Esophagus (tissue), 2 donors: ENCODE data around the gene NEXN. TPM values are rescaled to one million over a fixed set of nuclear protein-coding genes. Genes with fewer than 3 reads are reported as not detected.

Experiments used
- H3K27ac ChIP-seq, 2 donors: one replicate each; pipeline ENCODE4 v1.5.1; 2013; ENCODE audit warnings: low read depth in 2 of 2, mild to moderate bottlenecking in 2 of 2, inconsistent platforms in 1 of 2, low read length in 1 of 2, moderate library complexity in 1 of 2
- H3K27me3 ChIP-seq, 2 donors: one replicate each; pipeline ENCODE4 v1.6.1; 2013; ENCODE audit warnings: low read length in 2 of 2, control low read depth in 1 of 2, mild to moderate bottlenecking in 1 of 2; ENCODE audit not compliant: insufficient read depth in 2 of 2, control insufficient read depth in 1 of 2
- H3K36me3 ChIP-seq, 2 donors: one replicate each; pipeline ENCODE4 v1.6.1; 2013; ENCODE audit warnings: low read length in 1 of 2; ENCODE audit not compliant: control insufficient read depth in 2 of 2, insufficient read depth in 2 of 2
- H3K4me1 ChIP-seq, 2 donors: one replicate each; pipeline ENCODE4 v1.6.1; 2013; ENCODE audit warnings: low read length in 1 of 2; ENCODE audit not compliant: control insufficient read depth in 2 of 2, insufficient read depth in 2 of 2
- H3K4me3 ChIP-seq, 2 donors: one replicate each; pipeline ENCODE4 v1.5.1; 2013; ENCODE audit warnings: low read length in 2 of 2, mild to moderate bottlenecking in 2 of 2, low read depth in 1 of 2, moderate library complexity in 1 of 2
- H3K9me3 ChIP-seq, 2 donors: one replicate each; pipeline ENCODE4 v1.6.1; 2013; ENCODE audit warnings: mild to moderate bottlenecking in 2 of 2, low read depth in 1 of 2, low read length in 1 of 2, moderate library complexity in 1 of 2; ENCODE audit not compliant: control insufficient read depth in 2 of 2, insufficient read depth in 1 of 2
- WGBS, 2 donors: extraction: QIAGEN DNeasy Blood & Tissue Kit; methylation state at CpG; one replicate each; pipeline ENCODE4 v1.1.7; 2013; 5-methylcytosine and 5-hydroxymethylcytosine counted together
- polyA plus RNA-seq, 2 donors: library from polyadenylated mRNA; stranded (reverse); fragments of 200-250 nt; gene quantifications; one replicate each; pipeline ENCODE4 v1.2.3, GENCODE V29; 2013
- donor health status: healthy with polysubstance abuse.
- donor health status: Bipolar disorder and iron deficiency.

NEXN gene
- polyA plus RNA-seq, 2 donors, result 10.9 to 16.2 TPM

DNA sequence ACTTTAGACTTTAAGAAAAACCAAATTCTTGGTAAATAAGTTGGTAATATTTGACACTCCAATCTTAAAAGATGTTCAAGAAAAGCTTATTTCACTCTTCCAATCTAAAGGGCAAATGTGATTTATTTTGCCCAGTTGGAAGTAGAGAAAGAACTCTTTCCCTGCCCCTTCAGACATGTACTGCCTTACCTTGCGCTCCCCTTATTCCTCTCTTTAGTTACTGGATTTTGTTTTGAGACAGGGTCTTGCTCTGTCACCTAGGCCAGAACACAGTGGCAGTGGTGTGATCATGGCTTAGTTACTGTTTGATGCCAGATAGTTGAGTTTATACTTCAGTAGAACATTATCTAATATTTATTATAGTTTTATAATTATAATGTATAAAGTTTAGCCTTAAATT lies 62.9 kb downstream of the NEXN start:
- Histone ChIP-seq H3K4me3 (no peak overlapping the region), H3K4me1 (no peaks in the 10 kb centered on the region), H3K27me3 (no peaks in the 10 kb centered on the region), H3K36me3 (peaks cover 3 to 12% of the 10 kb centered on the region in 2 donors), H3K9me3 (no peaks in the 10 kb centered on the region), H3K27ac (no peak overlapping the region)
- WGBS, 2 donors, result 96 to 100% methylated on average over 1 of the region's 1 CpG

DNA sequence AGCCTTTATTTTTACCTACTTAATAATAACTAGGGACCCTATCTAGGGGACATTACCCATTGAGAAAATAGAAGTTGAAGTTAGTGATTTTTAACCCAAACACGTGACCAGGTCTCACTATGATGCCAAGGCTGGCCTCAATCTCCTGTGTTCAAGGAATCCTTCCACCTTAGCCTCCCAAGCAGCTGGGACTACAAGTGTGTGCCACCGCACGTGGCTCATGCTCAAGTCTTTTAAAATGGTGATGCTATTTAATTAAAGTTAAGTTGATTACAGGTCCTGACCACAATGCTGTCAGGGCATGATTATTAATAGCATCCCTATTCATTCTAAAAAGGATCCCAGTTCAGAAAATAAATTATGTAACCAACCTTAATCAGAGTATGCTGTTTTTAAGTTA lies 65.5 kb downstream of the NEXN start:
- Histone ChIP-seq H3K36me3 (peaks cover 5 to 13% of the 10 kb centered on the region in 2 donors), H3K4me1 (no peaks in the 10 kb centered on the region), H3K27ac (no peak overlapping the region), H3K4me3 (no peak overlapping the region), H3K9me3 (no peaks in the 10 kb centered on the region), H3K27me3 (no peaks in the 10 kb centered on the region)
- WGBS, 2 donors, result 96 to 100% methylated on average over 3 of the region's 3 CpGs

DNA sequence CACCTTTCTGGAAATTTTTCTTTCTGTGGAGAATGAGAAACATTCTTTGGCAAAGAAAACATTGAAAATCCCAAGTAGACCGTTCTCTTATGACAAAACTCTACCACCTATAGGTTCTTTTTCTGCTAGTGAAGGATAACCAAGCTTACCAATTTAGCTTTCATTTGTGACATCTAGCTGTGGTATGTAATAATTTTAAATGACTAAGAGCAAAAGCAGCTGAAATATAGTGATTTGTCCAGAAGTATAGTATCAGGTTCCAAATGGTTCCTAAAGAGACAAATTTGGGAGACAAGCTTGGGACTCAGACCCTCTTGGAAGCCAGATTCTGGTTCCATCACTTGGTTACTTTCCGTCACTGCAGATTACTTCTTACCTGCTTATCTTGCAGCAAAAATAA lies 66.1 kb downstream of the NEXN start:
- H3K4me1 ChIP-seq, result no peaks in the 10 kb centered on the region
- peaks cover 5 to 13% of the 10 kb centered on the region in 2 donors for H3K36me3 ChIP-seq
- no peak overlapping the region for H3K27ac ChIP-seq
- H3K4me3 ChIP-seq, result no peak overlapping the region
- H3K9me3 ChIP-seq, result no peaks in the 10 kb centered on the region
- 92 to 99% methylated on average over 2 of the region's 2 CpGs for WGBS, 2 donors
- no peaks in the 10 kb centered on the region for H3K27me3 ChIP-seq

DNA sequence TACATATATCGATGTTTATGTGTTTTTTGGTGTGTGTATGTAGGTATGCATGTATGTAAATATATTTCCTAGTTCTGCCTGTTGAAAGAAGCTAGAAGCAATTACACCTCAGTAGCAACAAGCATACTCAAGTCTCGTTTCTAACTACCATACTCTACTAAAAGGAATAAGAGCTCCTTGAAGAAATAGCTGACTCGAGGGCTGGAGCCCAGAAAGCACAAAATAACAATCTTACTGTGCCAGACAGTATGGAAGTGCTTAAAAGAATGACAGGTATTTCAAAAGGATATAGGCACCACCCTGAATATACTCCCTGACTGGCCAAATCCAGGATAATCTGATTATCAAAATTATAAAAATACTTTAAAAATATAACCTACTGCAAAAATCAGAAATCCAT lies 67.3 kb downstream of the NEXN start:
- Histone ChIP-seq H3K36me3 (peaks cover 5 to 13% of the 10 kb centered on the region in 2 donors), H3K27me3 (no peaks in the 10 kb centered on the region), H3K4me3 (no peak overlapping the region), H3K9me3 (no peaks in the 10 kb centered on the region), H3K27ac (no peak overlapping the region), H3K4me1 (no peaks in the 10 kb centered on the region)
- WGBS, 2 donors, result 86 to 88% methylated on average over 3 of the region's 3 CpGs

DNA sequence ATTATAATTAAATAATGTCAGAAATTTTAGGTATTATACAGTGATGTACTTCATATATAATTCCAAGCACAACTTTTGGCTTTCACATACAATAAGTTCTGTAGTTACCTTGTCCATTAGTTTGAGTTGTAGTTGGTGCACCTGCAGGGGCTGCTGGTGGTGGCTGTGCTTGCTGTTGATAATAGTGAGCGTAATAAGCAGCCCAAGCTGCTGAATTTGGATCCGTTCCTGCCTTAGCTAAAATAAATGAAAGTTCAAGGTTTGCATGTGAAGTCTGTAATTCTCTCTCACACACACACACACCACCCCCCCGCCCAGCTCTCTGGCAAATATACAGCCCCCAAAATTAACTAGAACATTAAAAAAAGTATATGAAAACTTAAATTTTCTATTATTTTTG lies 68.0 kb downstream of the NEXN start:
- WGBS, 2 donors, result 84 to 93% methylated on average over 3 of the region's 3 CpGs
- Histone ChIP-seq H3K27me3 (no peaks in the 10 kb centered on the region), H3K9me3 (no peaks in the 10 kb centered on the region), H3K4me3 (no peak overlapping the region), H3K4me1 (no peaks in the 10 kb centered on the region), H3K27ac (no peak overlapping the region), H3K36me3 (peaks cover 5 to 11% of the 10 kb centered on the region in 2 donors)

DNA sequence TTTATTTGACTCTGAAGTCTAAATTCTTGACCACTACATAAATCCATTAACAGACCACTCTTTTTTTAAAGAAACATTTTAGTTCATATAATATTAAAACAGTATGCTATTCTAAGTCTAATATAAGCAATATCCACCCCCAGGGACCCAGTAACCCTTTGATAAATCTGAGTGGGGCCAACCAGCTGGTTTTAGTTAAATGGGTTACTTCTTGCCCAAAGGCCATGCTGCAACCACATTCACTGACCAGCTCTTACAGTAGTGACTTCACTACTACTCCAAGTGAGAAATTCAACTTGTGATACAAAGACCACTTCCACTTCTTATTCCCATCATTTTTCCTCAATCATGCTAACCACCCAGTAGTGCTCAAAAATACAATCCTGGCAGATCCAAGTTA lies 70.0 kb downstream of the NEXN start:
- H3K27me3 ChIP-seq, result no peaks in the 10 kb centered on the region
- H3K27ac ChIP-seq, result no peak overlapping the region
- no peak overlapping the region for H3K4me3 ChIP-seq
- no peaks in the 10 kb centered on the region for H3K4me1 ChIP-seq
- H3K9me3 ChIP-seq, result no peaks in the 10 kb centered on the region
- peaks cover 6 to 11% of the 10 kb centered on the region in 2 donors for H3K36me3 ChIP-seq

DNA sequence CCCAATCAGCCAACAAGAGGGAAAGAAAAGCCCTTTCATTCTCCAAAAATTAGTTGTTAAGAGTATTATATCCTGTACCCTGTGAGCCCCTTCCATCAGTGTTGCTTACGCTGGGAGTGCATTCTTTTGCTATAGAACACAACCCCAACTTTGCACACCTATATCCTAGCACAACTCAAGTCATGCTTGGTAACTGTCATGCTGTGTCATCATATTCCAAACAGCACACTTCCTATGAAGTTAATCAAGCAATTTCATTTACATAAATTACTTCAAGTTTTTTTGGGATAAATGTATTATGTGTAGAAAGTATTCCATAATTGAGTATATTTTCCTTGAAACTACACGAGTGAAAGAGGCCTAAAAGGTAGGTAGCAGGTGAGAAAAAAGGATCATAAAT lies 70.4 kb downstream of the NEXN start:
- Histone ChIP-seq H3K36me3 (peaks cover 6 to 14% of the 10 kb centered on the region in 2 donors), H3K27ac (no peak overlapping the region), H3K4me1 (no peaks in the 10 kb centered on the region), H3K27me3 (no peaks in the 10 kb centered on the region), H3K9me3 (no peaks in the 10 kb centered on the region), H3K4me3 (no peak overlapping the region)
- 88 to 91% methylated on average over 2 of the region's 2 CpGs for WGBS, 2 donors

DNA sequence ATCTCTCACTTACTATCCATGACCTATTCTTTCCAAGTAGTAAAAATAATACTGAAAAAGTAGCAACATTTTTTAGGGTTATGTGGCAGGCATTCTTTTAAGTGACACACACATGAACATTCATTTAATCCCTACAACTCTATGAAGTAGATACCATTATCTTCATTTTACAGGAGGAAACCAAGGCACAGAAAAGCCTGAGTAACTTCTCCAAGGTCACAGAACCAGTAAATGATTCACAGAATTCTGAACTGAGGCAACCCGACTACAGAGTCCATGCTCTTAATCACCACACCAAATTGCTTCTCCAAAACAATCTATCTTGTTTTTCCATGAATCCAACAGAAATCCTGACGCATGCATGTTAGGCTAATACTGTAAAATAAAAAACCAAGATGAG lies 73.0 kb downstream of the NEXN start:
- 70 to 90% methylated on average over 2 of the region's 2 CpGs for WGBS, 2 donors
- Histone ChIP-seq H3K4me3 (no peak overlapping the region), H3K36me3 (peaks cover 9 to 24% of the 10 kb centered on the region in 2 donors)

DNA sequence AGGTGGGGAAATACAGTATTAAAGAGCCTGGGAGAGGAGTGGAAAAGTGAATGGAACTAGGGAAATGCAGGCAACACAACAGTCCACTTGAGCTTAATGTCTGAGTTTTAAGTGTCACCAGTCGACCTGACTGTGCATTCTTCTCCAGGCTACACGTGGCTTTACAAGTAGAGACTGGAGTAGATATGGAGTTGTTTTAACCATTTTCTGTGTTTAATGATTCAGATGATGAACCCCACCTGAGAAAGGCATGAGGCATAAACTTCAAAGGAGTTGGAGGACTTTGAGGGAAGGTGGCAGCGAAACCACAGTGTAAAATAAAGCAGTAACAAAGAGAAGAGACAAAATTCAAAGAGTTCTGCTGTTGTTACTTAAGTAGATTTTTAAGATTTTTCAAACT lies 77.9 kb downstream of the NEXN start:
- 82 to 84% methylated on average over 3 of the region's 3 CpGs for WGBS, 2 donors
- Histone ChIP-seq H3K4me3 (no peak overlapping the region), H3K27ac (no peak overlapping the region), H3K9me3 (no peaks in the 10 kb centered on the region), H3K36me3 (peaks cover 5 to 19% of the 10 kb centered on the region in 2 donors), H3K27me3 (no peaks in the 10 kb centered on the region), H3K4me1 (no peaks in the 10 kb centered on the region)

More for the DNA sequence above, 73.0 kb downstream of the NEXN start:
- Histone ChIP-seq H3K4me1 (no peaks in the 10 kb centered on the region), H3K27ac (no peak overlapping the region), H3K27me3 (no peaks in the 10 kb centered on the region), H3K9me3 (no peaks in the 10 kb centered on the region)

DNA sequence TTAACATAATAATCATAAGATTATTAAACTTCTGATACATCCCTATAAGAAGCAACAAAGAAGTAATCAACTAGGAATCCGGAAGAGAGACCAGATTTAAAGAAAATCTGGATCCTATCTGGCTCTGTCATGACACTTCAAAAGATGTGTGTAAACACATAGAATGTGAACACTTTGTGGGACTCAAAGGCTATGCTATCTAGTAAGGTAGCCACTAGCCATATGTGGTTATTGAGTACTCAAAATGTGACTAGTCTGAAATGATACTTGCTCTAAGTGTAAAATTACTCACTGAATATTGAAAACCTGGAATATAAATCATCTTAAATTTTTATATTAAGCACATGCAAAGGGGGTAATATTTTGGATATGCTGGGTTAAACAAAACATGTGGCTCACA lies 81.8 kb downstream of the NEXN start:
- no peaks in the 10 kb centered on the region for H3K27me3 ChIP-seq
- 49 to 64% methylated on average over 1 of the region's 1 CpG for WGBS, 2 donors
- H3K9me3 ChIP-seq, result no peaks in the 10 kb centered on the region
- no peak overlapping the region for H3K27ac ChIP-seq
- H3K4me1 ChIP-seq, result no peaks in the 10 kb centered on the region
- peaks cover 3 to 5% of the 10 kb centered on the region in 2 donors for H3K36me3 ChIP-seq
- H3K4me3 ChIP-seq, result no peak overlapping the region
